GM19193 (cell line): ENCODE data around the gene SLC35D2.
A peak's percentile ranks its signal among the peaks of the same experiment; 100 is the strongest.

Experiments
- POLR2A ChIP-seq: IDR thresholded peaks from 4 replicates; pipeline ENCODE4 v1.6.1; 2011; ENCODE audit not compliant: insufficient read depth, insufficient read length; ENCODE audit errors: extremely low read depth

SLC35D2 gene

DNA sequence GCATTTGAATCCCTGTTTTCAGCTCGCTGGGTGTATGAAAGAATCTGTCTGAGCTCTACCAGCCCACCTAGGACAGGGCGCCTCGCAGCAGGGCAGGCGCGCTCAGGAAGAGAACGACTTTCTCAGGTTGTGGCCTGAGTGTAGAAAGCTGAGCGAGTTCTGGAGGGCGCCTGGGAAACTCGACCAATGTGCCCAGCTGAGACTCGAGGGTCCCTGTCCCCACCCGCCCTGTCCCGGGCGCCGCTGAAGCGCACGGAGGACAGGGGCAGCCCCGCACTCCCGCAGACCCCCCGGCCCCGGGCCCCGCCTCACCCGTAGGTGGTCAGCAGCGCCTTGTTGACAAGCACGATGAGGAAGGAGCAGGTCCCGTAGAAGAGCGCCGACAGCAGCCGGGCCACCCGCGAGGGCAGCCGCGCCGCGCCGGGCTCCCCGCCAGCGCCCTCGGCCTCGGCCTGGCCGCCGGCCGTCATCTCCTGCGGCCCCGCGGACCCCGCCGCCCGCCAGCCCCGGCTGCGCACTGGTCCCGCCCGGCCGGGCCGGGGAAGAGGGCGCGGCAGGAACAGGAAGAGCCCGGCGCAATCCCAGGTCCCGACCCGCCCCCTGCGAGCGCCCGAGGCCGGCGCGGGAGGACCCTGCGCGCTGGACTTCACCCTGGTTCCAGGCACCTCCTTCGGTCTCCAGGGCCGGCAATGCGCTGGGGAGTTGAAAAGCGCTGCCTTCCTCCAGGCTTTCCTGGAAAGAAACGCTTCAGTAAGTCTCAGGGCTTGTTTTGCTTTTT lies at the start of gene SLC35D2:
SLC35D2 (minus strand) TSS at position 547 of the 778 bp plus-strand sequence; CDS start at position 470, 77 bp downstream.
- peak; percentile 29 for TF ChIP-seq POLR2A

DNA sequence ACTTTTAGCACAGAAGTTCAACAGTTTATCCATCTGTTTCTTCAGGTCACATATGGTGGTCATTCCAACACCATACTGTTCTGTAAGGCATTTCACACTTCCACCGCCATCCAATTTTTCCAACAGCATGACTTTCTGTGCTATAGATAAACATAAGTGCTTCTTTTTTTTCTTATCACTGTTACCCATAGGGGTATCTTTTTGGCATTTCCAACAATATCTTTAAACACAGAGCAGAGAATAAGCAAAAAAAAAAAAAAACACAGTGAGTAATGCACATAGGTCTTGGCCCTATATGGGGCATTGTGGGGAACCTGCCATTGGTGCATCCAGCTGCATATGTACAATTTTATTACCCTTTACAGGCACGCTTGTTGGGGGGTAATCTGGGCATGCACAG lies 46.9 kb upstream of the SLC35D2 start:
- no peak for TF ChIP-seq POLR2A

DNA sequence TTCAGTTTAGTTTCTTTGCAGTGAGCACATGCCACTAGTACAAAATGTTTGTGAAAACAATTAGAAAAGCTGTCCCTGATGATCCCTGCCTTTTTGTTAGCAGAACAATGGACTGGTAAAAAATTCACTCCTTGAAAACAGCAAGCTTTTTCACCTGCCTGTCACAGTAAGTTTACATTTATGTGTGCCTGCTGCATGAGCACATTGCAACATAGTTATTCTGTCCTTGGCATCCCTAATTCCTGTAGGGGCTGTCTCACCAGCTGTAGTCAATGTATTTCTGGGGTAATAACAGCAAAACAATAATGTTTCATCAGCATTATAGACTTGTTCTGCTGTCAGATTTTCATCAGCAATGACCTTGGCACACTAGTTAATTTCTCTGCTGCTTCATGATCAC lies 46.2 kb upstream of the SLC35D2 start:
- TF ChIP-seq POLR2A, result no peak

DNA sequence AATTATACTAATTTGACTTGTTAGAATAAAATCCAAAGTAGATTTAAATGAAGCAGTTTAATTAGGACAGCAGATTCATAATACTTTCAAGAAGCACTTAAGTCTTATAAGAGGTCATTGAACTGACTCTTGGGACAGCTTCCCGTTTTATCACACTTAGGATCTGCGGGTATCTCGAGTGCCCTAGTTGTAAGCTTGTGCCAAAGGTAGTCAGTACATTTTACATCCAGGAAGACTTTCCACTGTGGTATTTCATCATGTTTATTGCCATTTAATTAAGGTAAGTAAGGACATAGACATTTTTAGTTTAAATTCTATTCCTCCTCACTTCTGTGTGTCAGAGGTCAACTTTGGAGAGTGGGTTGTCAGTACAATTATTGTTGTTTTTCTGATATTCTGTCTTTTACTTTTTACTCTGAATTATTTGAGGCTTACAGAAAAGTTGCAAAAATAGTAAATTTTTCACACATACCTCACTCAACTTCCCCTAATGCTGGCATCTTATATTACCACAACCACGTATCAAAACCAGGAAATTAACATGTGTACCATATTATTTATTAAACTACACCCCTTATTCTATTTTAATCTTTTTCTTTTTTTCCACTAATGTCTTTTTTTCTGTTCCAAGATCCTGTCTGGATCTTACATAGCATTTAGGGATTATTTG lies 42.1 kb upstream of the SLC35D2 start:
- no peak for TF ChIP-seq POLR2A

DNA sequence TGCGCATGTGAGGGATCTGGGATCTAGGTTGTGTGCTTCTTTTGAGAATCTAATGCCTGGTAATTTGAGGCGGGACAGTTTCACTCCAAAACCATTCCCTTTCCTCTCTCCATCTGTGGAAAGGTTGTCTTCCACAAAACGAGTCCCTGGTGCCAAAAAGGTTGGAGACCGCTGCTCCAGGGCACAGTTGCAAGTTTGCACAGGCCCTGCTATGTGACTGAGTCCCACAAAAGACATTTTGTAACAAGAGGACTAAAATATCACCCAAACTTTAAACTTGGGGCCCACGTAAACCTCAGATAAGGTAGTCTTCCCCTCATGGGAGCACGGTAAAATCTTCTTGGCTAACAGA lies 40.5 kb upstream of the SLC35D2 start:
- no peak for TF ChIP-seq POLR2A

DNA sequence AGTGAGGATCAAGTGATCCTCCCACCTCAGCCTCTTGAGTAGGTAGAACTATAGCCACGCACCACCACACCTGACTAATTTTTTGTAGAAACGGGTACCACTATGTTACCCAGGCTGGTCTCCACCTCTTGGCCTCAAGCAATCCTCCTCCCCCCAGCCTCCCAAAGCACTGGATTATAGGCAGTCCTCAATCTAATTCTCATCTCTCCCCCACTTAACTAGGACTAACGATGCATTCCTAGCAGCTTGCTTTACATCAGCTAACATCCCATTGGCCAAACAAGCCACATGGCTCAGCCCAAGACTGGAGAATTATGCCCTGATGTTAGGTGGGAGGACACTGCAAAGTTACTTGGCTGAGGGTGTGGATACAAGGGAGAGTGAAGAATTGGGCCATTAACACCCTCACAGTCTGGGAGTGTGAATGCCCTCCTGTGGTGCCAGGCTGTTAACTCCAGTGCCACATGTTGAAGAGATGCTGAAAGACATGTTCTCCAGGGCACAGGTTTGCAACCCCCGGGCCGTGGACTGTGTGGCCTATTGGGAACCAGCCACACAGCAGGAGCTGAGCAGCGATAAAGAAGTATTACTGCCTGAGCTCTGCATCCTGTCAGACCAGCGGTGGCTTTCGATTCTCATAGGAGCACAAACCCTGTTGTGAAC lies 39.9 kb upstream of the SLC35D2 start:
- no peak for TF ChIP-seq POLR2A

DNA sequence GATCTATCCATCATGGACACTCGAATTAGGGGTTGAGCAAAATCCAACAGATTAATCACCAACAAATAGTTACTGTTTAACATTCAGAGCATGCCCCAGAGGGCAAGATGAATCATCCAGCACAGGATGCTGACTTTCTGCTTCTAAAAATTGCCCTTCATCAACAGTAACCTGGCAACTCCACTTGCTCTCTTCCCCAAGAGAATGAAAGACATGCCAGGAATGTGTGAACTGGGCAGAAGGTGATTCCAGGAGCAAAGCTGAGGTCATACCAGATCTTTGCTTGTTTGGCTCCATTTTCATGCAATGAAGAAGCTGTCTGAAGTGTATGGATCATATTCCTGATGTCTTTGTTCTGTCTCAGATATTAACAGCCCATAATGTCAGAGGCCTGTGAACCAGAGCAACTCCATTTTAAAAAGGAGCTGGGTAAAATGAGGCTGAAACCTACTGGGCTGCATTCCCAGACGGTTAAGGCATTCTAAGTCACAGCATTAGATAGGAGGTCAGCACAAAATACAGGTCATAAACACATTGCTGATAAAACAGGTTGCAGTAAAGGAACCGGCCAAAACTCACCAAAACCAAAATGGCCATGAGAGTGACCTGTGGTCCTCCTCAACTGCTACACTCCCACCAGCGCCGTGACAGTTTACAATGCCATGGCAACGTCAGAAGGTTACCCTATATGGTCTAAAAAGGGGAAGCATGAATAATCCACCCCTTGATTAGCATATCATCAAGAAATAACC lies 37.1 kb upstream of the SLC35D2 start:
- no peak for TF ChIP-seq POLR2A

DNA sequence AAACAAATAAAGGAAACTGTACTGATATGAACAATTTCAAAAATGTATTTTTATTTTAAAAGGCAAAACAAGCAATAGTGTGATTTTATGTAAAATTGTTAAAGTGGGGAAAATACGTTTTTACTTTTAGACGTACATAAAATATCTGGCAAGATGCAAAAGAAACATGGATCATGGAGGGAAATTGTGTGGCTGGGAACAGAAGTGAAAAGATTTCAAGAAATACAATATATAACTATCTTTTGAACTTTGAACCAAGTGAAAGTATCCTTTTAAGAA lies 36.1 kb upstream of the SLC35D2 start:
- no peak for TF ChIP-seq POLR2A

DNA sequence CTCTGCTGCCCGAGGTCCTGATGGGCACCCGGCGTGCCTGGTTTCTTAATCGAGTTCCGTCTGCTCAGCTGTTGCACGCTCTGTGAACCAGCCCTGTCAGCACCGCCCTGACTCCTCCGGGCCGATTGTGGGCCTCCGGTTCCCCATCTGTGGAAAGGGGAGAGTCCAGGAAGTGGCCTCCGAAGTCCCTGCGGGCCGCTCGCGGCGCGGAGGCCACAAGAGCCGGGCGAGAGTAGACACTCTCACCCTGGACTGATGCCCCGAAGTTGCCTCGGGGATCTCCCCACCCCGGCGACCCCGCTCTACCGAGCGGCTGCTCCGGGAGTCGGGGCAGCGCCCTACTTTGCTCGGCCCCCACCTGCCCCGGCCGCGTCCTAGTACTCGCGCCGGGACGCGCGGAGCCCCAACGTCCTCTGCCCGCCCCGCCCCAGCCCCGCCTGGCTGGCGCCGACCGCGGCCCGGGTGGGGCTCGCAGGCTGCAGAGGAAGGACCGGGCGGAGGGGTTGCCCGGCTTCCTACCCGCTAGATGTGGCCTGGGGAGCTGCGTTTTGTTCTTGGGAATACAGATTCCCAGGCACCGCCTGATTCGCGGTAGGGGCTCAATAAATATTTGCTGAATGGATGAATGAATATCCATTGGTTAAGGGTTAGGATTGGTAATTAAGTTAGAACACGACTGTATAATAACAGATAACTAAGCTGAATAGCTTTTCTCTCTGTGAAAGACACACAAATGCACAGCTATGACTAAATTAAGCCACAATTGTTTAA lies 35.6 kb upstream of the SLC35D2 start:
- TF ChIP-seq POLR2A, result peak; percentile 65

DNA sequence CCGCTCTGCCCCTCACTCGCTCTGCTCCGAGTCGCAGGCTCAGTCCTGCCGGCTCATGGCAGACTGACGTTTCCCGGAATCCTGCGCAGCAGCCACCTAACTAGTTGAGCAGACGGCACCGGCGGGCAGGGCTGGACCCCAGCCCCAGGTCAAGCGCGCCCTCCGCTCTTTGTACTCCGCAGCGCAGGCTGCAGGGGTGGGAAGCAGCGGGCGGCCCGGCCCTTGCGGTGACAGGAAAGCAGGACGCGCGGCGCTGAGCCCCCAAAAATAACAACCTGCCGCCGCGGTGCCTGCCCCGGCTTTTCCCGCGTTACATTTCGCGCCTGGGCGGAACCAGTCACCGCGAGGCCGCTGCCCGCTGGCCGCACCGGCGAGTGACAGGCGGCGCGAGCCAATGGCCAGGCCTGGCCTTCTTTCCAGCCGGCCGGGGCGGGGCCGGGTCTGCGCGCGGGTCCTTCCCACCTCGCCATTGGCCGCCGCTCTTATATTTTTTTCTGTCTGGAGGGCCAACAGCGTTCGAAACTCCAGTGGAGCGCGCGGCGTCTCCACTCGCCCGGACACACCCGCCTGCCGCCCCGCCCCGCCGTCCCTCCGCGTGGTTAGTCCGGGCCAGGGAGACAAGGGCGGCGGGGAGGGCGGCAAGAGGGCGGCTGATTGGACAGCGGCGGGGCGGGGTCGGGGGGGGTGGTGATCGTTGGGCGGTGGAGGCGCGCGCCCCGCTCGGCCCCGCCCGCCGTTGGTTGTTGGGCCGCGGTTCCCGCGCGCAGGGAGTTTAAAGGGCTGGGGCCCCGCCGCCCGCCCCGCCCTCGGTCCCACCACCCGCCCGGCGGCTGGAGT lies 34.8 kb upstream of the SLC35D2 start, which contains the start of gene ZNF367:
ZNF367 (minus strand) TSS at position 288 of the 837 bp plus-strand sequence. CDS start 338 bp downstream, outside the sequence.
- TF ChIP-seq POLR2A, result peak; percentile 67

DNA sequence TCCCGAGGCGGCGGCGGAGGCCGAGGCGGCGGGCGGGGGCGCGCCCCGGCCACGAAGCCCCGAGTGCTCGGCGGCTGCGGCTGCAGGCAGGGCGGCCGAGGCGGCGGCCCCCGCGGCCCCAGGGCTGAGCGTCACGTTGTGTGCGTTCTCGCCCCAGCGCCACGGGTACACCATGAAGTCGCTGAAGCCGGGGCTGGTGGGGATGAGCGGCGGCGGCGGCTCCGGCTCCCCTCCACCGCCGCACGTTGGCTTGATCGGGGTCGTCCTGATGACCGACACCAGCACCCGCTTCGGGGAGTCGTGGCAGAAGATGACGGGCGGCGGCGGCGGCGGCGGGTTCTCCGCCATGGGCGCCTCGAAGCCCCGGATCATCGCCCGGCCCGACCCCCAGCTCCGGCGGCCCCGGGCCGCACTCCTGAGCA lies 34.2 kb upstream of the SLC35D2 start:
- TF ChIP-seq POLR2A, result no peak

DNA sequence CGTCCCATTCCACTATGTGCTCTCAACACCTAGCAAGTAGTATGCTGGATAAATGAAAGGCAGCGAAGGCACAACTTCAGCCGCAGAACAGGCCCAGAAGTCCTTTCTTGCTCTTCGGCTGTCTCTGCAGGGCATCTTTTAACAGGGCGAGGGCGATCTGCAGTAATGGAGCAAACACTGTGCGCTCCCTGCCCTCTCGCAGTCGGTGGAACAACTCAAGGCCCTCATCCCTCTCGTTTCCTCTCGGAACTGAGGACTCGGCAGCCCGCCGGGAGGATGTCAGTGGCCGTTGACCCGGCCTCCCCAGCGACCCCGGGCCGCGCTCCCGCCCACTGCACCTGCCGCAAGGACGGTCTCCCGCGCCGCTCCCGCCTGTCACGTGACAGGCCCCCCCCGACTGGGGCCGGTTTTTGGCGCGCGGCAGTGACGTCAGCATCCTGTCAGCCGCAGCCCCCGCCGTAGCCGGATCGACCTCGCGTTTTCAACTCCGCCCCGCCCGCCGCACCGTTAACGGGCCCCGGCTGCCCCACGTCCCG lies 33.6 kb upstream of the SLC35D2 start:
- peak; percentile 64 for TF ChIP-seq POLR2A
